ENCODE data around the gene SYNGR3.
"Not testable (repeated sequence)": the region's sequence is repeated elsewhere in the genome, so short reads cannot be mapped to it uniquely, and the experiment has no call there.

Gene SYNGR3

GRCh38 chr16:1989209-1990100, at the start of gene SYNGR3:
Gene SYNGR3 (plus strand): TSS chr16:1989970. CDS start chr16:1990103, 133 bp downstream.
- no peak for DNase-seq

GRCh38 chr16:1940273-1941161, 49.3 kb upstream of the SYNGR3 start:
- DNase-seq = no peak

- no peak for DNase-seq
Observed at GRCh38 chr16:1941162-1942046, 48.4 kb upstream of the SYNGR3 start.

- DNase-seq = no peak
Observed at GRCh38 chr16:1942047-1942809, 47.5 kb upstream of the SYNGR3 start.

- peak; percentile 98 for DNase-seq
Observed at GRCh38 chr16:1942810-1943726, 46.7 kb upstream of the SYNGR3 start, which contains the start of gene MSRB1. Gene MSRB1 (minus strand): TSS chr16:1943199. CDS start chr16:1943156, 43 bp downstream.

- no peak for DNase-seq
Observed at GRCh38 chr16:1944612-1945199, 45.1 kb upstream of the SYNGR3 start.

GRCh38 chr16:1945559-1946391, 44.0 kb upstream of the SYNGR3 start:
- no peak for DNase-seq

GRCh38 chr16:1946495-1947368, 43.0 kb upstream of the SYNGR3 start:
- no peak for DNase-seq

- no peak for DNase-seq
Observed at GRCh38 chr16:1947369-1947670, 42.5 kb upstream of the SYNGR3 start.

GRCh38 chr16:1949507-1949906, 40.3 kb upstream of the SYNGR3 start:
- no peak for DNase-seq

- DNase-seq = no peak
Observed at GRCh38 chr16:1950047-1950446, 39.7 kb upstream of the SYNGR3 start.

GRCh38 chr16:1950559-1950958, 39.2 kb upstream of the SYNGR3 start:
- no peak for DNase-seq

GRCh38 chr16:1953734-1954133, 36.0 kb upstream of the SYNGR3 start:
- DNase-seq = no peak

GRCh38 chr16:1957434-1958142, 32.2 kb upstream of the SYNGR3 start:
- DNase-seq = not testable (repeated sequence)

GRCh38 chr16:1958143-1958491, 31.7 kb upstream of the SYNGR3 start:
- DNase-seq = not testable (repeated sequence)

- no peak for DNase-seq
Observed at GRCh38 chr16:1958715-1959268, 31.0 kb upstream of the SYNGR3 start.

- peak; percentile 79 for DNase-seq
Observed at GRCh38 chr16:1959269-1960039, 30.3 kb upstream of the SYNGR3 start, which contains the start of gene NDUFB10. Gene NDUFB10 (plus strand): TSS chr16:1959538. CDS start chr16:1959625, 87 bp downstream.

Measured in NCI-H2029 (cell line).